DMS53 (cell line): ENCODE measurements around the gene NKD1.

ENCODE experiments used
- DNase-seq: peaks from one replicate; lab custom pipeline; 2025; lab: John Stamatoyannopoulos, UW

Gene NKD1

GRCh38 chr16:50558913-50559312 is 10.7 kb downstream of the NKD1 start:
- no peak for DNase-seq

- DNase-seq, result no peak
Measured at GRCh38 chr16:50559342-50559741, 11.1 kb downstream of the NKD1 start.

- no peak for DNase-seq
Measured at GRCh38 chr16:50559804-50560514, 11.8 kb downstream of the NKD1 start.

GRCh38 chr16:50560903-50561863 is 13.0 kb downstream of the NKD1 start:
- no peak for DNase-seq

- DNase-seq, result no peak
Measured at GRCh38 chr16:50562657-50563056, 14.5 kb downstream of the NKD1 start.

GRCh38 chr16:50563989-50564388 is 15.8 kb downstream of the NKD1 start:
- DNase-seq, result no peak

- no peak for DNase-seq
Measured at GRCh38 chr16:50565428-50565827, 17.2 kb downstream of the NKD1 start.

GRCh38 chr16:50566014-50566962 is 18.1 kb downstream of the NKD1 start:
- DNase-seq, result no peak

- DNase-seq, result no peak
Measured at GRCh38 chr16:50567651-50568050, 19.5 kb downstream of the NKD1 start.

GRCh38 chr16:50568187-50568815 is 20.1 kb downstream of the NKD1 start:
- DNase-seq, result no peak

- DNase-seq, result no peak
Measured at GRCh38 chr16:50570354-50570753, 22.2 kb downstream of the NKD1 start.

GRCh38 chr16:50570808-50571598 is 22.8 kb downstream of the NKD1 start:
- DNase-seq, result no peak

GRCh38 chr16:50571786-50572185 is 23.6 kb downstream of the NKD1 start:
- no peak for DNase-seq

GRCh38 chr16:50572700-50573099 is 24.5 kb downstream of the NKD1 start:
- no peak for DNase-seq

GRCh38 chr16:50573279-50573678 is 25.1 kb downstream of the NKD1 start:
- no peak for DNase-seq

- DNase-seq, result no peak
Measured at GRCh38 chr16:50573947-50574744, 25.9 kb downstream of the NKD1 start.

GRCh38 chr16:50574745-50575136 is 26.5 kb downstream of the NKD1 start:
- DNase-seq, result no peak

GRCh38 chr16:50575743-50576142 is 27.5 kb downstream of the NKD1 start:
- no peak for DNase-seq

GRCh38 chr16:50576403-50577113 is 28.4 kb downstream of the NKD1 start:
- no peak for DNase-seq
